Esophagus squamous epithelium (tissue), 4 donors: ENCODE data around the gene PTPRG.

Source experiments
- CTCF ChIP-seq, 6 experiments: fragments of 450-650 bp in 4 of 6; fragments of 200-600 bp in 2 of 6; sonication (generic) in 2 of 6; IDR thresholded peaks; one replicate each; pipeline ENCODE4 v1.5.1; 2016 to 2019; ENCODE audit warnings: antibody characterized with exemption in 6 of 6, mild to moderate bottlenecking in 4 of 6, moderate library complexity in 4 of 6
- POLR2A ChIP-seq, 4 donors: fragments of 450-650 bp; IDR thresholded peaks; one replicate each; pipeline ENCODE4 v1.6.1; 2017; ENCODE audit warnings: antibody characterized with exemption in 4 of 4, mild to moderate bottlenecking in 4 of 4, moderate library complexity in 3 of 4

GRCh38 chr3:61966200-61966599 lies 404.8 kb downstream of the PTPRG start:
- no peak for TF ChIP-seq CTCF (IDR thresholded peaks at IDR 0.05)
- TF ChIP-seq POLR2A (IDR thresholded peaks at IDR 0.05), result no peak
